CMK (cell line): ENCODE results near the gene ART4.

Experiments
- DNase-seq: peaks from one replicate; pipeline ENCODE4 v3.0.0-alpha.2; 2010; ENCODE audit warnings: low read depth

ART4 gene

DNA sequence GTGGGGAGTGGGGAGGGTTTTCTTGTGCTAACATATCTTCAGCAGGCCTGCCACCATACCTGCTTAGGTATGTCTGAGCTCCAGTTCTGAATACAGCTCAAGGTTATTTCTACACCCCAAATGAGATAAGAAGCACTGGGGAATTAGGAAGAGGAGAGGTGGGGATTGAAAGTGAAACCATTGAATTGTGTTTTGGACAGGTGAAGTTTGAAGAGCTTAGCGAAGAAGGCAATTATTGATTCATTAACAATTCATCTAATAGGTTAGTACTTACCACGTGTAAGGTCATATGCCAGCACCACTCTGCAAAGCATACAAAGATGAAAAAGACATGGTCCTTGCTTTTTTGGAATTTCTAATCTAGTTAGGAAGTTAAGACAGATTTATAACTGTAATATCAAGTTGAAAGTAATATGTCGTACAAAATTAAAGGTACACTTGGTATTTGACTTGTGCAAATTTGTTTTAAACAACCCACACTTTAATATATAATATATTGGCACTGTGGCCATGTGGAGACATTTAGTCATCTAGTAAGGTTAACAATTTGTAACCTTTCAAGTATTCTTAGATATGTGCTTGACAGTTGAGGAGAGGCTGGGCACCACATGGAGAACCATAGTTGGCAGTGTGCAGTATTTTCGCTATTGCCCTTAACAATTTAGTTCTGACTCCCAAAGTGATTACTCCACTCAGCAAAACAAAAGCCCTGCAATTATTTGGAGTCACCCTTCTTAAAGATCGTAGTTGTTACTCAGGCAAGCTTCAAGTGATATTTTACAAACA, 33.0 kb downstream of the ART4 start:
- DNase-seq: no peak

DNA sequence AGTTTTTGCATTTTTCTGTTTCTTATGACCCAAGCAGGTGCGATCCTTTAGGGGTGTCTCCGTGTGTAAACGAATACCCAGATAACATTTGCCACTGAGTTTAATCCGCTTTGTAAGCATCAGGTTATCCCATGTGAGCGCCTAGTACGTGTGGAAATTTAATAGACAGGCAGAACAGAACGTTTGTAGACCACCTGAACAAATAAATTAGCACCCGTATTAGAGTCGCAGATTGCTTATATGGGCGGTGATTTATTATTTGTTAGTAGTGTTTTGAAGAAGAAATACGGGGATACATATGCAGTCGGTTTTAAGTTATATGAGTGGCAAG, 39.5 kb downstream of the ART4 start:
- DNase-seq: no peak

- DNase-seq: peak; percentile 73
These were observed 40.1 kb downstream of the ART4 start, which contains the start of the genes C12orf60 and WBP11 for GRCh38 chr12:14803011-14803829. Gene C12orf60 (plus strand): TSS chr12:14803670. CDS start chr12:14822936, 19,266 bp downstream. Gene WBP11 (minus strand): TSS chr12:14803478. CDS start chr12:14801383, 2,095 bp downstream.

DNA sequence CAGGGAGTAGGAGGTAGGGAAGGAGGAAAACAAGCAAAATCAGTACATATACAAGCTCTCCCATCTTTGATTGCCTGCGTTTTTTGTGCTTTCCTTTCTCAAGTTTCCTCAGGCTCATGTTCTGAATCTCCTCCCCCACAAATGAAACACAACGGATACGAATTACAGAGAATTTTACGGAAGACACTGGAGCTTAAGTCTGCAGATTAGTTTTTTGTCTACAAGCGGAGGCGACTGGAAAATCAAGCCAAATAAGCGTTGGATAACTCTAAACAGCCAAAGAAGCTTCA, 40.7 kb downstream of the ART4 start:
- DNase-seq: no peak

DNA sequence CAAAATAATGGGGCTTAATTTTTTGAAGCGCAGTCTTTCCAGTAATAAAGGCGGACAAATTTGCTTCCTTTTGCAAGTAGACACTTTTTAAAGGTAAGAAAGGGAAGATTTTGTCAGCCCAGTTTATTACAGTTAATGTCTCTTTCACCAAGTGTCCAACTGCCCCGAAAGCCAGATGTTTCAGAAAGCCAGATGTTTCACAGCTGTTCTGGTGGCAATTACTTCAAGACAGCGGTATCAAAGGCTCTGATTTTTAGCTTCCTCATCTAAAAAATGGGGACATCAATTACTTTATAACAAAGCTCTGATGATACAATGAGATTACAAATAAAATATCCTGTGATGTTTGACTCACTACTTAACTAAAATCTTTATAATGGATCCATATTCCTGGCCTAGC, 41.1 kb downstream of the ART4 start:
- no peak for DNase-seq

- no peak for DNase-seq
These were observed 48.3 kb downstream of the ART4 start for GRCh38 chr12:14795028-14795448.

- DNase-seq: no peak
These were observed 57.8 kb downstream of the ART4 start for GRCh38 chr12:14785568-14785967.

DNA sequence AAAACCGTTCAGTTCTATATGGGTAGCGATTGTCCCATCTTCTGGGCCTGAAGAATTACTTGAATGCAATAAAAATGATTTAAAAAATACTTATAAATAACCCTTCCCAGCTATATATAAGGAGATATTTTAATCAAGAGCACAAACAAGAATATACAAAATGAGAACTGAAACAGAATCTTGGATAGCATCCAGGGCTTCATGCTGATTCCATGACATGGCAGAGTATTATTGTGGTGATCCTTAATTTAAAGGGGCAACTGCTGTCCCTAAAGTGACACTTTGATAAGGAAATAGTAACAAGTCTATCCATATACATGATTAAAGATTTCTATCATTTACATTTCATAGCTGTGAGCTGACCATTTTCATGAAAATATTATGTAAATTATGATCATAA, 58.9 kb downstream of the ART4 start:
- no peak for DNase-seq

GRCh38 chr12:14782756-14783155, 60.6 kb downstream of the ART4 start:
- no peak for DNase-seq

DNA sequence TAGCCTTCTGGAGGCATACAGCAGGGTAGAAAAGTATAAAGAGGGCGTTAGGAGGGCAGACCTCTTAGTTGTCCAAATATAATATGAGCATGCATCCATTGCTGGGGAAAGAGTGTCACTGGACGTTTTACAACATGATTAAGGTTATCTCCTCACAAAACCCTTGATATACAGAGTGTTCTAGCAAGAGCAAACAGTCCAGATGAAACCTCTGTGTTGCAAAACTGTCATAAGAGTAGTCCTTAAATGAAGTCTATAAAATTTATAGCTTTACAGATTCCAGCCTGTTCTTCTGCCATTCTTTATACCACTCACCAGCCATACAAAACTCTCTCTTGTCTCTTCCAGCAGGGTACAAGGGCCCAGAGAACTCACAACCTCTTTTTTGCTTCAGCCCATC, 61.8 kb downstream of the ART4 start:
- no peak for DNase-seq

DNA sequence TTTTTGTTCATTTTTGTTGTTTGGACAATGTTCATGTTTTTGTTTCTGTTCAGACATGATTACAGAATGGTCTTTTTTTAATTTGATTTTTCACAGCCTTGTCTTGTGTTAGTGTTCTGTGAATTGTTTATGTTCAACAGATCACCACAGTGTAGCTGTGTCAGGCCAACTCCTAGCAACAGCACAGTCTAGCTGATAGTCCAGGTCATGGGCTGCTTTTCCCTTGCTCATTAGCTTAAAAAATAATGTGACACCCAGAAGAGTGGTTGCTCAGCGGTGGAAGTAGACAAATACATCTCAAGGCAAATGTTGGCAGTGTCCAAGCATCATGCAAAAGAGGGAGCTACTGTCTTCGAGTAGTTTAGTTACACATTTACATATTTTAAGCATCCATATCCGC, 62.5 kb downstream of the ART4 start:
- no peak for DNase-seq

DNA sequence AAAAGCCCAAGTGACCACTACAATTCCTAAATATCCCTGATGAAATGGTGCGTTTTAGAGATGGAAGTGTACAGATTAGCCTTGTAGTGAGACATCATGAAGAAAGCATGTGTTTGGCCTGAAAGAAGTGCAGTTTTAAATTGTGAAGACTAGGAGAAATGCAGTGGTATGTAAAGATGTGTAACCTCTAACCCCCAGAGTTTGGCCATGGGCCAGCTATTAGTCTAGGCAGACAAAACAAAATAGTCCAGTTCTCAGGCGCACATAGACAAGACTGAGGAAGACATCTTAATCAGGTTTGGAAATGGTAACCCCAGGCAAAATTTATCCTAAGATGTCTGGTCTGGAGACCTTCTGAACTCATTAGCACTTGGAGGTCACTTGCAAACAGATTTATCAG, 63.5 kb downstream of the ART4 start:
- no peak for DNase-seq

GRCh38 chr12:14777271-14777670, 66.1 kb downstream of the ART4 start:
- DNase-seq: no peak

- no peak for DNase-seq
These were observed 66.9 kb downstream of the ART4 start for GRCh38 chr12:14776236-14776961.

DNA sequence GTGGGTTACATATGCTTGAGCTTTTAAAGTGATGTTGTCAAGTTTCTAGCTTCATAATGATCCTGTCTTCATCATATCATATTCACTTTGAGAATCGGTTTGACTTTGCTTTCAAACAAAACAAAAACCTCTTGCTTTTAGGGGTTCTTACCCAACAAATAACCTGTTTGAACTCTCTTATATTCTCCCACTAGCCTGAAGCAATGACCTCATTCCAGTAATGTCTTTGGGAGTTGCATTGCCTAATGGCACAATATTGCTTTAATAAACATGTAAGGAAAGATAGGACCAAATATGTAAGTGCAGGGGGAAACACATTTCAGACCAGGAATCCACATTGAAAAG, 67.7 kb downstream of the ART4 start:
- no peak for DNase-seq
